GM18520 (cell line): Measurements from ENCODE around the gene EXOC3.

Experiments used
- ATAC-seq: cut with Tn5 transposase; IDR thresholded peaks from one replicate; pipeline ENCODE4 v1.9.1; 2021; ENCODE audit not compliant: unreplicated experiment

EXOC3 gene

DNA sequence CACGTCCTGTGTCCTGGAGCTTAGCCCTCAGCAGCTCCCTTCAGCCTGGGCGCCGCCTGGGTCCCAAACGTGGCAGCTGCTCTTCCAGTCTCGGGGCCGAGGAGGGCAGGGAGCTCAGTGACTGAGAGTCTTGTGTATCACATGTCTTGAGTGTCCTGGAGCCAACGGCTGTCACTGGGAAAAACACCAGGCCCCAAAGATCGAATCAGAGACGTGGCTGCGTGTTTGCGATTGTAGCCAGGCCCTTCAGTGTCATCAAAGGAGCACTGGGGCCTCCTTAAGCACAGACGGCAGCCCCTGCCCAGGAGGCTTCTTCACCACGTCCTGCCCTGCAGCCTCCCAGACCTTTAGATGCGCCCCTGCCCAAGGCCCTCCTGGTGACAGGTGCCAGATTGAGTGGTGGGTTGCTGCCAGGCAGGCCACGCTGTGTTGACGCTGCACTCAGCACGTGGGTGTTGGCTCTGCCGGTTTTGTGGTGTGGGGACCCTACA lies 5.7 kb upstream of the EXOC3 start:
- ATAC-seq = no peak

DNA sequence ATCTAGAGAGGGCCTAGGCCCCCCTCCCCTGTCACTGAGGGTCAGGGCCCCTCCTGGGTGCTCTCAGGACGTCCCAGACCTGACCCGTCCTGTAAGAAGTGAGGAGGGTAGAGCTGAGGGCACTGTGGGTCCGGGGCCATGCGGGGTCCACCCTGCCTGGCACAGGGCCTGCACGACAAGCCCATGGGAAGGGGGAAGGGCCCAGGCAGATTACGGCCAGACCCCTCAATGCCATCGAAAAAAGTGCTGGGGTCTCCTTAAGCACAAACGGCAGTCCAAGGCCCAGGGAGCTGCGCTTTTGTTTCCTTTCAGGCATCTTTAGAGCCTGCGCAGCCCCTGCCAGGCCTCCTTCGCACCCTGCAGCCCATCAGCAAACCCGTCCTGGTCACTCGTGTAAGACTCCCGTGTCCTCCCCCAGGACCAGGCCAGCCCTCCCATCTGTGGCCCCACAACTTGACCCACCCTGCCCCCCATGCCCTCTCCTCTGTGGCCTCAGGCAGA lies 4.4 kb upstream of the EXOC3 start:
- no peak for ATAC-seq

- no peak for ATAC-seq
Observed at GRCh38 chr5:439181-439580, 3.8 kb upstream of the EXOC3 start.

DNA sequence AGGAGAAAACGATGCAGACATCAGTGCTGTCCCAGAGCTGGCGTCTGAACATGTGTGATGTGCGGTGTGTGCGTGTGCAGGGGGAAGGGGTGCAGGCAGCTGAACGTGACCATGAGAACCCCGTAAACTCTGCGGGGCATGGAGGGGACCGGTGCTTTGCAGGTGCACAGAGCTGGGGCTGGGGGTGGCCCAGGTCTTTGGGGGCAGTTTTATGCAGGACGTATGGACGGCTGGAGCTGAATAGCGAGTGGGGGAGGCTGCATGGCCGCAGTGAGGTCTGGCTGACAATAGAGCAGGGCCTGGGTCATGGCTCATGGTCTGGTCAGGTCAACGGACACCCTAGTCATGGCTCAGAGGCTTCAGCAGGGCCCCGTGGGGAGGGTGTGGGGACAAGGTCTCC lies 3.3 kb upstream of the EXOC3 start:
- no peak for ATAC-seq

DNA sequence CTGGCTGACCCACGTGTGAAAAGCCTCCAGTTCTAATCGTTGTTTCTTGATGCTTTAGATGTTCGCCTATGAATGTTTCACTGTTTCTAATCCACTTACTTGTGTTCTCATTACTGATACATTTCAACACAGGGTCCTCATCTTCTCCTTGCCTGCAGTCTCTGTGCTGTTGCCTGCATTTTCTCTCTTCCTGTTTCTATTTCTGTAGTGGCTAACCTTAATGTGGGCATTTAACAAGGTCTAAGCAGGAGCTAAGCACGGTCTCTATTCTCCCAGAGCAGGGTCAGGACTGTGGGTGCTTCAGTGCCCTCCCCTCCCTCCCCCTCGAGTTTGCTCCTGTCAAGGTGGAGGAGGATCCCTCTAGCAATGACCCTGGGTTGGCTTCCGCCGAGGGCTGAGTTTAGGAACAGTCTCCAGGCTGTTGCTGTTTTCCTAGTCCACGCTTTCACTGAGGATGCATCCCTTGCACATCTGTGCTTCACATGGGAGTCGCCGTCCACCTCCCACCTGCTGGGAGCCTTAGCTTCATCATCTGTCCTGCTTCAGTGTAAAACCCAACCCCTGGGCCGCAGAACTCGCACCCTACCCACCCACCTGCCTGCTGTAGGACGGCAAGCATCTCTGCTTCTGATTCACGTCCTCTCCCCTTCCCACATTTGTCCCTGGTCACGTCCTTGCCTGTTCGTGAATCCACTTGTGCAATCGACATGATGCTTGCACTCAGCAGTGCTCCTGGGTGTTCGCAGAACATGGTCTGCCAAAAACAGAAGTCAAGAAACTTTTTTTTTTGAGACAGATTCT lies 2.4 kb upstream of the EXOC3 start:
- no peak for ATAC-seq

GRCh38 chr5:441996-442334 lies 1.0 kb upstream of the EXOC3 start:
- no peak for ATAC-seq

GRCh38 chr5:443239-444151 lies 519 bp downstream of the EXOC3 start:
- no peak for ATAC-seq

DNA sequence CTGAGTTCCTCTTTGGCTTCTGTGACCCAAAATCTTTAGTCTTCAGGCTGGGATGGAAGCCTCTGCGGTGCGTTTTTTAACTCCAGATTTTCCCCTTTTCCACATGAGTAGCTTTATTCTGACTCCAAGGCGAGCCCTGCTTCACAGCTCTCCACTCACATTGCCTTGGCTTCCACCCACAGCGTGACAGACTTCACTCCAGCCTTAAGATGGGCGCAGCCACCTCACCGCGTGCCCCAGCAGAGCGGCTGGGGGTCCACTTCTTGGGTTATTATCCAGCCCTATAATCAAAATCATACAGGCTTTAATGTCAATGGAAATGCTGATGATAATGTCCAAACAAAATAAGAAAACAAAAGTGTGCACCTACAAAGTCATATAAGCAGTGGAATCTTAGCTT lies 1.2 kb downstream of the EXOC3 start:
- ATAC-seq = no peak

- no peak for ATAC-seq
Observed at GRCh38 chr5:445591-445990, 2.6 kb downstream of the EXOC3 start.

DNA sequence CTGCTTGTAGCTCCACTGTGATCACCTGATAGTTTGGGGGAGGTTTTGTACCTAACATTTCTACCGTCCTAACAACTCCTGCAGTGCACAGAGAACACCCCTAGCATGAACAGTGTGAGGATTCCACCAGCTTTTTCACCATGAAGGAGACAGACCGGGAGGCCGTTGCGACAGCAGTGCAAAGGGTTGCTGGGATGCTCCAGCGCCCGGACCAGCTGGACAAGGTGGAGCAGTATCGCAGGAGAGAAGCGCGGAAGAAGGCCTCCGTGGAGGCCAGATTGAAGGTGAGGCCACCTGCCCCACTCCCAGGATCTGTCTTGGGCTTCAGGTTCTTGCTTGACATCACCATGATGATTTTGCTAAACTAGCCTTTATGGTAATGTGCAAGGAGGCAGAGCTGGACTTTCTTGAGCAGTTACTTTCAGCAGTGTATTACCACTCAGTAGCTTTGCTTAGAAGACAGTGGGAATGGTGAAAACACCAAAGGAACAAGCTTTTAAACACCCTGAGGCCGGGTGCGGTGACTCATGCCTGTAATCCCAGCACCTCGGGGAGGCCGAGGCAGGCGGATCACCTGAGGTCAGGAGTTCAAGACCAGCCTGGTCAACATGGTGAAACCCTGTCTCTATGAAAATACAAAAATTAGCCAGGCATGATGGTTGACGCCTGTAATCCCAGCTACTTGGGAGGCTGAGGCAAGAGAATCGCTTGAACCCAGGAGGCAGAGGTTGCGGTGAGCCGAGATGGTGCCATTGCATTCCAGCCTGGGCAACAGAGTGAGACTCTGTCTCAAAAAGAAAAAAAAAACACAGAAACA lies 3.3 kb downstream of the EXOC3 start:
- no peak for ATAC-seq

DNA sequence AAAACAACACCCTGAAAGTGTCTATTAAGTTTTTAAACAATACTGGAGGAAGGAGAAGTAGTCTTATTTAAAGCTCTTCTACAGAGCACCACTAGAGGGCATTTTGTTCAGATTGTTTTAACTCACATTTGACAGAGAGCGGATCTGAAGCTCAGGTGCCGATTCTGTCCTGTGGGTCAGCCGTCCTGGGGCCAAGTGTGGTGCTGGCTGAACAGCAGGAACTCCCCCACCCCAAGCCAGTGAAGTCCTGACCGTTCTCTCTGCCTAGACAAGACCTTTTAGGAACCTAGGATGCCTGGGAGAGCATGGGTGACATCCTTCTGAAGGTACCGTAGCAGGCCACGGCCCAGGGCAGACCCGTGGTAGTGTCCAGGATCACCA lies 3.9 kb downstream of the EXOC3 start:
- ATAC-seq = no peak

DNA sequence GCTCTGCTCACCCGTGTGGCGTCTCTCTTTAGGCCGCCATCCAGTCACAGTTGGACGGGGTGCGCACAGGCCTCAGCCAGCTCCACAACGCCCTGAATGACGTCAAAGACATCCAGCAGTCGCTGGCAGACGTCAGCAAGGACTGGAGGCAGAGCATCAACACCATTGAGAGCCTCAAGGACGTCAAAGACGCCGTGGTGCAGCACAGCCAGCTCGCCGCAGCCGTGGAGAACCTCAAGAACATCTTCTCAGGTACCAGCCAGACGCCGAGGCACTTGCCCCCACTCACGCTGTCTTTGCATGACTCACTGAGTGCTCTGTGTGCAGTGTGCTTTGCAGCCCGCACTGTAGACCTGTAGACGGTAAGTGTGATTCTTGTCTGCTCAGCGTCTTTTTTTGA lies 4.5 kb downstream of the EXOC3 start:
- ATAC-seq = no peak

GRCh38 chr5:448061-448765 lies 5.2 kb downstream of the EXOC3 start:
- ATAC-seq = no peak

- ATAC-seq = no peak
Observed at GRCh38 chr5:448766-449090, 5.8 kb downstream of the EXOC3 start.

- ATAC-seq = no peak
Observed at GRCh38 chr5:449151-449550, 6.2 kb downstream of the EXOC3 start.

DNA sequence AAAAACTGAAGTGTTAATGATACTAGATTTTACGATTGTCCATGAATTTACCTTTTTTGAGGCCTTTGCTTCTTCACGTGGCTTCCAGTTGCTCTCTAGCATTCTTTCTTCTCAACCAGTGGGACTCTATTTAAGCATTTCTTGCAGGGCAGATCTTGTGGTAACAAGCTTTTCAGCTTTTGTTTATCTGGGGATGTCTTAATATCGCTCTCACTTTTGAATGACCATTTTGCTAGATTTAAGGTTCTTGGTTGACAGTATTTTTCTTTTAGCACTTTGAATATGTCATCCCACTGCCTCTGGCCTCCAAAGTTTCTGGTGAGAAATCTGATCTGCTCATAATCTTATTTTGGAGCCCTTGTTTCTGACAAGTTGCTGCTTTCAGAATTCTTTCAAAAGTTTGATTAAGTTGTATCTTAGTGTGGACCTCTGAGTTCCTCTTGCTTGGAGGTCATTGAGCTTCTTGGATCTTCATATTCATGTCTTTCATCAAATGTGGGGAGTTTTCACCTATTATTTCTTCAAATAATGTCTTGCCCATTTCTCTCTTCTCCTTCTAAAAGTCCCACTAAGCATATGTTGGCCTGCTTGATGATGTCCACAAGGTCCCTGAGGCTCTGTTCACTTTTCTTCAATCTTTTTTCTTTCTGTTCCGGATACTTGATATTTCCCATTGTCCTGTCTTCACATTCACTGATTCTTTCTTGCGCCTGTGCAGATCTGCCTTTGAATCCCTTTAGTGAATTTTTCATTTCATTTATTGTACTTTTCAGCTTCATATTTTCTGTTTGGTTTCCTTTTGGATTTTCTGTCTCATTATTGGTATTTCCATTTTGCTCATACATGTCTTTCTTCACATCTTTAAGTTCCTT lies 8.8 kb downstream of the EXOC3 start:
- ATAC-seq = no peak

- ATAC-seq = no peak
Observed at GRCh38 chr5:452978-453710, 10.2 kb downstream of the EXOC3 start.

DNA sequence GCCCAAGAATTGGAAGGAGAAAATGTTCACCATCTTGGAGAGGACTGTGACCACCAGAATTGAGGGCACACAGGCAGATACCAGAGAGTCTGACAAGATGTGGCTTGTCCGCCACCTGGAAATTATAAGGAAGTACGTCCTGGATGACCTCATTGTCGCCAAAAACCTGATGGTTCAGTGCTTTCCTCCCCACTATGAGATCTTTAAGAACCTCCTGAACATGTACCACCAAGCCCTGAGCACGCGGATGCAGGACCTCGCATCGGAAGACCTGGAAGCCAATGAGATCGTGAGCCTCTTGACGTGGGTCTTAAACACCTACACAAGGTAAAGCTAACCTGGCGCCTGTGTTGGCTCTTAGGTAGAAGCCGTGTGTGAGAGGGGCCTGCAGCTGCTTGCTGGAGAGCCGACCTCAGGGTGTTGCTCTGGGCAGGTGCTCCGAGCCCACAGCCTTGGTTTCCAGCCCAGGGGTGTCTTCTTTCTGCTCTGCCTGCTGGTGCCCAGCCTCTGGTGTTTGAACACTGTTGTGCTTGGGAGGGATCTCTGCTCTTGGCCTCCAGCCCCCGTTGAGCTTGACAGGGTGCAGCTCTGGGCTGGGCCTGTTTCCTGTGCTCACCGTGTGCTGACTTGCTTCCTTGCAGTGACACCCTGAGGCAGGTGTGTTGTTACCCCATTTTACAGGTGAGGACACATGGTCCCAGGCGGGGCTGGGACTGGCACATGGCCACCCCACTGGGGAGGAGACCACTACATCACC lies 10.9 kb downstream of the EXOC3 start:
- no peak for ATAC-seq
